Measurements from ENCODE around the gene ALDH1B1.

Gene ALDH1B1

GRCh38 chr9:38392235-38393127 is at the start of gene ALDH1B1:
Gene ALDH1B1, plus strand, starts transcription at chr9:38392702. Its CDS starts 3,047 bp downstream, at chr9:38395749.
- peak; percentile 73 for DNase-seq

GRCh38 chr9:38343037-38343436 is 49.5 kb upstream of the ALDH1B1 start:
- no peak for DNase-seq

- no peak for DNase-seq
Observed at GRCh38 chr9:38343552-38343951, 49.0 kb upstream of the ALDH1B1 start.

- DNase-seq: no peak
Observed at GRCh38 chr9:38344566-38345324, 47.8 kb upstream of the ALDH1B1 start.

- no peak for DNase-seq
Observed at GRCh38 chr9:38345851-38346755, 46.4 kb upstream of the ALDH1B1 start.

- no peak for DNase-seq
Observed at GRCh38 chr9:38346811-38347210, 45.7 kb upstream of the ALDH1B1 start.

GRCh38 chr9:38347271-38347671 is 45.2 kb upstream of the ALDH1B1 start:
- no peak for DNase-seq

GRCh38 chr9:38347946-38348345 is 44.6 kb upstream of the ALDH1B1 start:
- no peak for DNase-seq

GRCh38 chr9:38350529-38350928 is 42.0 kb upstream of the ALDH1B1 start:
- no peak for DNase-seq

- DNase-seq: peak; percentile 20
Observed at GRCh38 chr9:38352530-38353328, 39.8 kb upstream of the ALDH1B1 start.

- DNase-seq: no peak
Observed at GRCh38 chr9:38355115-38355514, 37.4 kb upstream of the ALDH1B1 start.

GRCh38 chr9:38355517-38356120 is 36.9 kb upstream of the ALDH1B1 start:
- DNase-seq: no peak

- no peak for DNase-seq
Observed at GRCh38 chr9:38356851-38357250, 35.7 kb upstream of the ALDH1B1 start.

GRCh38 chr9:38357350-38358114 is 35.0 kb upstream of the ALDH1B1 start:
- DNase-seq: no peak

- DNase-seq: no peak
Observed at GRCh38 chr9:38358390-38359296, 33.9 kb upstream of the ALDH1B1 start.

GRCh38 chr9:38359297-38359653 is 33.2 kb upstream of the ALDH1B1 start:
- no peak for DNase-seq

- DNase-seq: no peak
Observed at GRCh38 chr9:38359689-38360385, 32.7 kb upstream of the ALDH1B1 start.

- DNase-seq: no peak
Observed at GRCh38 chr9:38360839-38361472, 31.5 kb upstream of the ALDH1B1 start.

- DNase-seq: no peak
Observed at GRCh38 chr9:38361473-38361850, 31.0 kb upstream of the ALDH1B1 start.
